WTC11 (cell line): ENCODE data around the gene TINAGL1. TPM values are rescaled to one million over a fixed set of nuclear protein-coding genes. Genes with fewer than 3 reads are reported as not detected.
A peak's percentile ranks its signal among the peaks of the same experiment; 100 is the strongest.

Experiments
- ATAC-seq: fragments of 200-7000 bp; cut with Tn5 transposase; 2 replicates; pipeline ENCODE4 v1.10.0; 2021; ENCODE audit warnings: mild to moderate bottlenecking, moderate library complexity
- CTCF ChIA-PET: fragments of 300-600 bp; sonication (Branson Sonifier 250); formaldehyde crosslinking; loops from one replicate; lab custom pipeline; 2021; ENCODE audit warnings: antibody characterized with exemption; lab: Charles Lee
- POLR2A ChIA-PET: fragments of 350-600 bp; sonication (Branson Sonifier 250); formaldehyde crosslinking; loops from one replicate; lab custom pipeline; 2021; ENCODE audit warnings: antibody characterized with exemption; lab: Charles Lee
- DNase-seq: peaks from one replicate; pipeline ENCODE4 v3.0.0; 2021; ENCODE audit warnings: low spot score
- H3K27ac Mint-ChIP-seq: 2 replicates; pipeline ENCODE4 v1.8.0; 2021; ENCODE audit warnings: mixed read lengths
- H3K27me3 Mint-ChIP-seq: 2 replicates; pipeline ENCODE4 v1.8.0; 2021; ENCODE audit warnings: low read depth, mild to moderate bottlenecking, moderate library complexity, mixed read lengths
- H3K36me3 Mint-ChIP-seq: 2 replicates; pipeline ENCODE4 v1.8.0; 2021; ENCODE audit warnings: mixed read lengths
- H3K4me1 Mint-ChIP-seq: 2 replicates; pipeline ENCODE4 v1.8.0; 2022; ENCODE audit warnings: mixed read lengths
- H3K4me3 Mint-ChIP-seq: 2 replicates; pipeline ENCODE4 v1.8.0; 2021; ENCODE audit warnings: mild to moderate bottlenecking, moderate library complexity, mixed read lengths
- H3K9me3 Mint-ChIP-seq: 2 replicates; pipeline ENCODE4 v1.8.0; 2021; ENCODE audit warnings: mixed read lengths
- ATF3 ChIP-seq: sonication (generic); formaldehyde crosslinking; conservative IDR thresholded peaks from 2 replicates; pipeline ENCODE4 v1.8.1; 2022; ENCODE audit warnings: mild to moderate bottlenecking, missing genetic modification reagents
- E2F1 ChIP-seq: sonication (generic); formaldehyde crosslinking; IDR thresholded peaks from 2 replicates; pipeline ENCODE4 v1.8.0; 2022; ENCODE audit warnings: mild to moderate bottlenecking, missing genetic modification reagents
- ETV6 ChIP-seq: sonication (generic); formaldehyde crosslinking; IDR thresholded peaks from 2 replicates; pipeline ENCODE4 v1.8.1; 2022; ENCODE audit warnings: mild to moderate bottlenecking, missing genetic modification reagents
- FOXP4 ChIP-seq: sonication (generic); formaldehyde crosslinking; IDR thresholded peaks from 2 replicates; pipeline ENCODE4 v1.8.0; 2022; ENCODE audit warnings: mild to moderate bottlenecking, missing genetic modification reagents
- GTF2I ChIP-seq: fragments of 250-450 bp; sonication (Bioruptor Pico); conservative IDR thresholded peaks from 2 replicates; pipeline ENCODE4 v1.4.0; 2021; ENCODE audit warnings: mild to moderate bottlenecking
- HMGXB4 ChIP-seq: sonication (generic); formaldehyde crosslinking; IDR thresholded peaks from 2 replicates; pipeline ENCODE4 v1.8.1; 2023; ENCODE audit warnings: mild to moderate bottlenecking, moderate library complexity, missing genetic modification reagents
- NR3C1 ChIP-seq: sonication (generic); formaldehyde crosslinking; conservative IDR thresholded peaks from 2 replicates; pipeline ENCODE4 v1.8.1; 2023; ENCODE audit warnings: low read depth, mild to moderate bottlenecking, missing genetic modification reagents
- PRRX2 ChIP-seq: fragments of 250-450 bp; sonication (Bioruptor Pico); IDR thresholded peaks from 2 replicates; pipeline ENCODE4 v1.8.0; 2021; ENCODE audit warnings: mild to moderate bottlenecking
- RELA ChIP-seq: sonication (generic); formaldehyde crosslinking; IDR thresholded peaks from 2 replicates; pipeline ENCODE4 v1.8.1; 2022; ENCODE audit warnings: missing genetic modification reagents, mild to moderate bottlenecking, borderline replicate concordance
- SMAD3 ChIP-seq: sonication (generic); formaldehyde crosslinking; IDR thresholded peaks from 2 replicates; pipeline ENCODE4 v1.8.0; 2022; ENCODE audit warnings: missing genetic modification reagents, mild to moderate bottlenecking, borderline replicate concordance
- TP53 ChIP-seq: sonication (generic); formaldehyde crosslinking; IDR thresholded peaks from 2 replicates; pipeline ENCODE4 v1.8.1; 2023; ENCODE audit warnings: mild to moderate bottlenecking, missing genetic modification reagents
- USF2 ChIP-seq: sonication (generic); formaldehyde crosslinking; IDR thresholded peaks from 2 replicates; pipeline ENCODE4 v1.8.1; 2023; ENCODE audit warnings: mild to moderate bottlenecking, missing genetic modification reagents, moderate library complexity
- ZNF317 ChIP-seq: sonication (generic); formaldehyde crosslinking; IDR thresholded peaks from 2 replicates; pipeline ENCODE4 v1.8.1; 2023; ENCODE audit warnings: low read depth, mild to moderate bottlenecking, moderate library complexity, missing genetic modification reagents, borderline replicate concordance
- ZNF425 ChIP-seq: fragments of 250-450 bp; sonication (Bioruptor Pico); conservative IDR thresholded peaks from 2 replicates; pipeline ENCODE4 v1.9.0; 2021; ENCODE audit warnings: mild to moderate bottlenecking
- ZNF532 ChIP-seq: fragments of 250-450 bp; sonication (Bioruptor Pico); IDR thresholded peaks from 2 replicates; pipeline ENCODE4 v1.9.0; 2021; ENCODE audit warnings: mild to moderate bottlenecking, borderline replicate concordance
- ZSCAN18 ChIP-seq: fragments of 250-450 bp; sonication (Bioruptor Pico); IDR thresholded peaks from 2 replicates; pipeline ENCODE4 v2.1.2; 2022; ENCODE audit warnings: mild to moderate bottlenecking, moderate library complexity
- total RNA-seq: library from RNA; stranded (reverse); gene quantifications from 3 replicates; pipeline ENCODE4 v1.2.3, GENCODE V29; 2021

Gene TINAGL1
- total RNA-seq, 1 experiment from 2014 or later: 7.2 TPM

GRCh38 chr1:31562707-31563360 lies 13.5 kb upstream of the TINAGL1 start:
- DNase-seq (no peak), ATAC-seq (peak; percentile 72)
- Mint-ChIP-seq H3K27ac (peak overlapping the region; percentile 74; the same call in 1 of the 2 replicates), H3K9me3 (peaks cover 9% of the 10 kb centered on the region; the same call in 1 of the 2 replicates), H3K4me3 (no peak overlapping the region), H3K4me1 (peaks cover 19% of the 10 kb centered on the region), H3K36me3 (no peaks in the 10 kb centered on the region), H3K27me3 (no peaks in the 10 kb centered on the region; the same call in 1 of the 2 replicates)
- TF ChIP-seq USF2 (CRISPR knock-in tag): no peak
- no peak for TF ChIP-seq ETV6 (CRISPR knock-in tag)
- no peak for TF ChIP-seq PRRX2 (CRISPR knock-in tag)
- no peak for TF ChIP-seq FOXP4 (CRISPR knock-in tag)
- no peak for TF ChIP-seq NR3C1 (CRISPR knock-in tag)
- CTCF ChIA-PET: interaction anchor here (0.6 to 4.2 kb wide), 12 partner anchors 8 to 226 kb away, joined by 3 to 38 read pairs (median 4); partner anchors contain the start of gene HCRTR1
- POLR2A ChIA-PET: no interaction called here

GRCh38 chr1:31564606-31564989 lies 11.7 kb upstream of the TINAGL1 start:
- ATAC-seq (no peak), DNase-seq (no peak)
- H3K4me3 Mint-ChIP-seq: no peak overlapping the region
- CTCF ChIA-PET: interaction anchor here (0.6 to 4.2 kb wide), 12 partner anchors 15 to 380 kb away, joined by 3 to 38 read pairs (median 4); partner anchors contain the start of gene HCRTR1
- H3K4me1 Mint-ChIP-seq: peaks cover 19% of the 10 kb centered on the region
- peaks cover 4% of the 10 kb centered on the region; the same call in 1 of the 2 replicates for H3K9me3 Mint-ChIP-seq
- H3K36me3 Mint-ChIP-seq: no peaks in the 10 kb centered on the region
- H3K27ac Mint-ChIP-seq: no peak overlapping the region
- H3K27me3 Mint-ChIP-seq: no peaks in the 10 kb centered on the region; the same call in 1 of the 2 replicates
- POLR2A ChIA-PET: no interaction called here
- TF ChIP-seq TP53 (CRISPR knock-in tag) (no peak), ZNF425 (no peak), E2F1 (CRISPR knock-in tag) (no peak), ATF3 (CRISPR knock-in tag) (no peak), ZNF317 (CRISPR knock-in tag) (no peak), SMAD3 (CRISPR knock-in tag) (no peak), GTF2I (CRISPR knock-in tag) (no peak), ZSCAN18 (CRISPR knock-in tag) (no peak), RELA (no peak), HMGXB4 (CRISPR knock-in tag) (no peak), ZNF532 (CRISPR knock-in tag) (no peak)
